GM19438 (cell line): ENCODE measurements around the gene RNPEP.
A peak's percentile ranks its signal among the peaks of the same experiment; 100 is the strongest.
"Not testable (repeated sequence)": the region's sequence is repeated elsewhere in the genome, so short reads cannot be mapped to it uniquely, and the experiment has no call there.

Experiments
- ATAC-seq: cut with Tn5 transposase; IDR thresholded peaks from one replicate; pipeline ENCODE4 v1.9.1; 2021; ENCODE audit warnings: low read depth; ENCODE audit not compliant: unreplicated experiment

RNPEP gene

DNA sequence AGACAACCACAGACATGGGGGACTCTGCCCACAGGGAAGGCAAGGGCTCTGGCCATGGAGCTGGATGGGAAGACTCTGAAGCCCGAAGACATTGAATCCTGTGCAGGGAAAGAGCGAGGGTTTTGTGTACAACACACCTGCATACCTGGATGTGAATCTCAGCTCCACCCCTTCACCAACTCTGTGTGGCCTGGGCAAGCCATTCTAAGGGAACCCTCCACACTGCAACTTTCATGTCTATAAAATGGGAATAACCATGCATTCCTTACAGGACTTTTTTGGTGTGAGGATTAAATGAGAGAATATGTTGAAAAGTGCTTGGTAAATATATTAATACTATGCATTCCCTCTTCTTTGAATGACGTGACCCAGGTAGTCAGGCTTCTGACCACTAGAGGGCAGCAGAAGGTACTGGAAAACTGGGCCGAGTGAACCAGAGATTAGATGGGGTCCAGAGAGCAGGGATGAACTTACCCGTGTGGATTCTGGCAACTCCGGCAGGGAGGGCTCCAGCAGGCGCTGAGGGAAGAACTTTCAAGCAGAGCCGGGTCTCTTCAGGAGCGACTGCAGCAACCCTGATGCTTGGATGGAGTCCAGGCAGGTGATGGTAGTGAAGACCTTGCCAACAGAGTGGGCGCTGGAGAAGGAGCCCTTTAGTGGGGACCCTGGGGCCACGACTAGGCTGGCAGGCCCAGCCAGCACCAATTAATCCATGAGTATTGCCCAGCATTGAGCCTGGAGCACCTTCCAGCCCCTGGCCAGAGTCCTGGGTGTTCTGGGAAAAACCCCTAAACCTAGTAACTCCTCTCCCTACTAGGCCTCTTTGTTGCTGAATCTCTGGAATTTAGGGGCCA, 27.1 kb downstream of the RNPEP start:
- ATAC-seq, result peak; percentile 41

DNA sequence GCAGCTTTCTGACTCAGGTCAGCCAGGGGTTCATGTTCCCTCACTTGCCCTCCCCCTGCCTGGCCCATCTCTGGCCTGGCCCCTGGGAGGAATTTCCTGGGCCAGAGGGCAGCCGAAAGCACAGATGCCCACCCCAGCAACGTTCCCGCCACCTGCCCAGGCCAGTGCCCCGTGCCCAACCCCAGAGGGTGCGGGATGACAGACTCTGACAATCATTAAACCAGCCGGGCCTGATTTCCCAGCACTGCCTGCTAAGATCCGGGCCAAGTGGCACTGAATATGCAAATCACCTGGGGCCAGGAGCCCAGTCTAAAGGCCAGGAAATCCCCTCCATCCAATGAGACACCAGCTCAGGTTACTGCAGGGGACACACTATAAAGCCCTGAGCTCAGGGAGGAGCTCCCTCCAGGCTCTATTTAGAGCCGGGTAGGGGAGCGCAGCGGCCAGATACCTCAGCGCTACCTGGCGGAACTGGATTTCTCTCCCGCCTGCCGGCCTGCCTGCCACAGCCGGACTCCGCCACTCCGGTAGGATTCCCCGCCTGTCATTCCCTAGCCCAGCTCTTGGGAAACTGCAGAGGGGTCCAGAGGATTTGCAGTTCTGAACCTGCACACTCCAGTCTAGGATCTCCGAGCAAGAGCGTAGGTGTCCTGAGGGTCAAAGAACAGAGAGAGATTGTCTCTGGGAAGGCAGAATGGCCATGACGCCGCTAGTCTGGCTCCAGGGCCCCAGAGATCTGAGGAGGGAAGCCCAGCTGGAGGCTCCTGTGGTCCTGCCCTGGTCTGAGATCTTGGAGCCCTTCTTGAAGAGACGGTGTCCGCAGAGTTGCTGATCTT, 27.9 kb downstream of the RNPEP start, which contains the start of gene ELF3:
TSS of gene ELF3 (plus strand) at position 408 of the 836 bp plus-strand sequence. CDS start 550 bp downstream, outside the sequence.
- peak; percentile 96 for ATAC-seq

DNA sequence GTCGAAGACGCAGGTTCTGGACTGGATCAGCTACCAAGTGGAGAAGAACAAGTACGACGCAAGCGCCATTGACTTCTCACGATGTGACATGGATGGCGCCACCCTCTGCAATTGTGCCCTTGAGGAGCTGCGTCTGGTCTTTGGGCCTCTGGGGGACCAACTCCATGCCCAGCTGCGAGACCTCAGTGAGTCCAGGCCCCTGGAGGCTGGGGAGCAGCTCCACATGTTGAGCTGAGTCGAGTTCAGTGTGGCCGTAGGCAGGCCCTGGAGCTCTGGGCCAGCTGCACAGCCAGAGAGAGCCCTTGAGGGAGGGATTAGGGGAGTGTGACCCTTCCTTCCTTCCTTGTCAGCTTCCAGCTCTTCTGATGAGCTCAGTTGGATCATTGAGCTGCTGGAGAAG, 29.5 kb downstream of the RNPEP start:
- no peak for ATAC-seq

DNA sequence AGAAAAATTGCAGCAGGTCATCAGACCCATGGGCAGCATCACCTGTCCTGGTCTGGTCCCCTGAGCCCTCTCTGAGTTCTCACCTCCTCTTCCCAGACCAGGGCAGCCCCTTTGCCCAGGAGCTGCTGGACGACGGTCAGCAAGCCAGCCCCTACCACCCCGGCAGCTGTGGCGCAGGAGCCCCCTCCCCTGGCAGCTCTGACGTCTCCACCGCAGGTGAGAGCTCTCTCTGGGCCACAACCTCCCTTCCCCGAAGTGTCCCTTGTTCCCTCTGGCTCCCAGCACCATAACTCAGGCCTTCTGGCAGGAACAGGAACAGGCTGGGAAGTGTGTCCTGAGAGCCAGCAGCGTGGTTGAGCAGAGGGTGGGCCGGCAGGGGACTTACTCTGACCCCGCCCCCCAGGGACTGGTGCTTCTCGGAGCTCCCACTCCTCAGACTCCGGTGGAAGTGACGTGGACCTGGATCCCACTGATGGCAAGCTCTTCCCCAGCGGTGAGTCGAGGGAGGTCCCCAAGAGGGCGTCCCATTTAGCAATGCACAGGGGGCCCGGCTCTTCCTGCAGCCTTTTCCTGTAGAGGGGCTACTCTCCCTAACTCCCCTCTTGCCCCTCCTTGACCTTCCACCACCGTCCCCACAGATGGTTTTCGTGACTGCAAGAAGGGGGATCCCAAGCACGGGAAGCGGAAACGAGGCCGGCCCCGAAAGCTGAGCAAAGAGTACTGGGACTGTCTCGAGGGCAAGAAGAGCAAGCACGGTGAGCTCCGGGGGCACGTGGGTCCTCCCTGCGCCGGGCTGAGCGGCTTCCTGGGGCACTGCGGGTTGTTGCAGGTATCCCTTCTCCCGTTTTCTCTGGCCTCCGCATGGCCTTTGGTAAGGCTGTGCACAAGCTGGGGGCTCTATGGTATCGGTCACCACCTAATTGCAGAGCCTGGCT, 30.4 kb downstream of the RNPEP start:
- ATAC-seq, result no peak

DNA sequence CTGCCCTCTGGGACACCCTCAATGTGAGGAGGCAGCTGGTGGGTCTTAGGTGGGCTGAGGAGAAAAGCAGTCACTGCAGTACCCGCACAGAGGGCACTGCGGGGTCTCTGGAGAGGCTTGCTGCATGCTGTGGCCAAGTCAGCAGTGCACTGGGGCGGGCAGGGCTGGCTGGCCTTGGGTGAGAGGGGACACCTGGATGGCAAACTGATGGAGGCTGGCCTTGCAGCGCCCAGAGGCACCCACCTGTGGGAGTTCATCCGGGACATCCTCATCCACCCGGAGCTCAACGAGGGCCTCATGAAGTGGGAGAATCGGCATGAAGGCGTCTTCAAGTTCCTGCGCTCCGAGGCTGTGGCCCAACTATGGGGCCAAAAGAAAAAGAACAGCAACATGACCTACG, 31.2 kb downstream of the RNPEP start:
- ATAC-seq, result no peak

DNA sequence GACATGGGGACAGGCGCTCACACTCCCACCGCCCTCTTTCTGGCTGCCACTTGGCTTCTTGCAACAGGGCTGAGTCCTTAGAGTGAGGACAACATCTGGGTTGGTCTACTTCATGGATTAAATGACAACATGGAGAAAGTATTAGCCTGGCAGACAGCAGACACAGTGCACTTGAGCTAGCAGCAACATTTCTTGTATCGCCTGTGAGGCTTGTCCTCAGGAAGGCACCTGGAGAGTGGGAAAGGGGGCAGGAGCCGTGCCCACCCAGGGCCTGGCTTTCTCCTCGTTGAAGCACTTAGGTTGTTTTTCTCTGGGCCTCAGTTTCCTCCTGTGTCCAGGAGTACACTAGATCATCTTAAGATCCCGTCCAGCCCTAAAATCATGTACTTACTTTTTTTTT, 31.6 kb downstream of the RNPEP start:
- ATAC-seq, result no peak

DNA sequence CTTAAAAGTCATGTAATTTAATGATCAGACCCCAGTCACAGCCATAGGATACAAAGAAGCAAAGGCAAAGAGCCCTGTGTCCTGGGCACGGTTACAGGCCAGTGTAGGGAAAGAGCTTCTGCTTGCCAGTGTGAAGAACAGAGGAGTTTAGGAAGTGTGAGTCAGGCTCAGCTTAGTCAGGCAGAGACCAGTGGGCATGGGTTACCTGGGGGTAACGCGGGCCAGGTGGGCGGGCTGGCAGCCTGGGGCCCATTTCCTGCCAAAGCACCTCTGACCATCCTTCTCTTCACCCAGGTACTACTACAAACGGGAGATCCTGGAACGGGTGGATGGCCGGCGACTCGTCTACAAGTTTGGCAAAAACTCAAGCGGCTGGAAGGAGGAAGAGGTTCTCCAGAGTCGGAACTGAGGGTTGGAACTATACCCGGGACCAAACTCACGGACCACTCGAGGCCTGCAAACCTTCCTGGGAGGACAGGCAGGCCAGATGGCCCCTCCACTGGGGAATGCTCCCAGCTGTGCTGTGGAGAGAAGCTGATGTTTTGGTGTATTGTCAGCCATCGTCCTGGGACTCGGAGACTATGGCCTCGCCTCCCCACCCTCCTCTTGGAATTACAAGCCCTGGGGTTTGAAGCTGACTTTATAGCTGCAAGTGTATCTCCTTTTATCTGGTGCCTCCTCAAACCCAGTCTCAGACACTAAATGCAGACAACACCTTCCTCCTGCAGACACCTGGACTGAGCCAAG, 32.6 kb downstream of the RNPEP start:
- ATAC-seq, result no peak

DNA sequence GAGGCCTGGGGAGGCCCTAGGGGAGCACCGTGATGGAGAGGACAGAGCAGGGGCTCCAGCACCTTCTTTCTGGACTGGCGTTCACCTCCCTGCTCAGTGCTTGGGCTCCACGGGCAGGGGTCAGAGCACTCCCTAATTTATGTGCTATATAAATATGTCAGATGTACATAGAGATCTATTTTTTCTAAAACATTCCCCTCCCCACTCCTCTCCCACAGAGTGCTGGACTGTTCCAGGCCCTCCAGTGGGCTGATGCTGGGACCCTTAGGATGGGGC, 33.2 kb downstream of the RNPEP start:
- ATAC-seq, result no peak

DNA sequence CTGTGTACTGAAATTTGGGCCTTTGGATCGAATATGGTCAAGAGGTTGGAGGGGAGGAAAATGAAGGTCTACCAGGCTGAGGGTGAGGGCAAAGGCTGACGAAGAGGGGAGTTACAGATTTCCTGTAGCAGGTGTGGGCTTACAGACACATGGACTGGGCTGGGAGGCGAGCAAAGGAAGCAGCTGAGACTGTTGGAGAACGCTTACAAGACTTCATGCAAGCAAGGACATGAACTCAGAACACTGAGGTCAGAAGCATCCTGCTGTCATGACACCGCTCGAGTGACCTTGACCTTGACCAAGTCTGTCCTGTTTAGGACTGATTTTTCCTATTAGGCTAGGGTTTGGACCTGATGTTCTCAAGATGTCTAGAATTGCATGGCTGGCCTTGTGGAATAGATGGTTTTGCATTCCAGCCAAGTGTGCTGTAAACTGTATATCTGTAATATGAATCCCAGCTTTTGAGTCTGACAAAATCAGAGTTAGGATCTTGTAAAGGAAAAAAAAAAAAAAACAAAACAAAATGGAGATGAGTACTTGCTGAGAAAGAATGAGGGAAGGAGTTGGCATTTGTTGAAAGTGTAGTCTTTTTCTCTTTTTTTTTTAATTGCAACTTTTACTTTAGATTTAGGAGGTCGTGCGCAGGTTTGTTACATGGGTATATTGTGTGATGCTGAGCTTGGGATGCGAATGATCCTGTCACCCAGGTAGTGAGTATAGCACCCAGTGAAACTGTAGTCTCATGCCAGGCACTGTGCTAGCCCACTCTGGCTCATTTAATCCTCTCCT, 33.8 kb downstream of the RNPEP start:
- no peak for ATAC-seq

DNA sequence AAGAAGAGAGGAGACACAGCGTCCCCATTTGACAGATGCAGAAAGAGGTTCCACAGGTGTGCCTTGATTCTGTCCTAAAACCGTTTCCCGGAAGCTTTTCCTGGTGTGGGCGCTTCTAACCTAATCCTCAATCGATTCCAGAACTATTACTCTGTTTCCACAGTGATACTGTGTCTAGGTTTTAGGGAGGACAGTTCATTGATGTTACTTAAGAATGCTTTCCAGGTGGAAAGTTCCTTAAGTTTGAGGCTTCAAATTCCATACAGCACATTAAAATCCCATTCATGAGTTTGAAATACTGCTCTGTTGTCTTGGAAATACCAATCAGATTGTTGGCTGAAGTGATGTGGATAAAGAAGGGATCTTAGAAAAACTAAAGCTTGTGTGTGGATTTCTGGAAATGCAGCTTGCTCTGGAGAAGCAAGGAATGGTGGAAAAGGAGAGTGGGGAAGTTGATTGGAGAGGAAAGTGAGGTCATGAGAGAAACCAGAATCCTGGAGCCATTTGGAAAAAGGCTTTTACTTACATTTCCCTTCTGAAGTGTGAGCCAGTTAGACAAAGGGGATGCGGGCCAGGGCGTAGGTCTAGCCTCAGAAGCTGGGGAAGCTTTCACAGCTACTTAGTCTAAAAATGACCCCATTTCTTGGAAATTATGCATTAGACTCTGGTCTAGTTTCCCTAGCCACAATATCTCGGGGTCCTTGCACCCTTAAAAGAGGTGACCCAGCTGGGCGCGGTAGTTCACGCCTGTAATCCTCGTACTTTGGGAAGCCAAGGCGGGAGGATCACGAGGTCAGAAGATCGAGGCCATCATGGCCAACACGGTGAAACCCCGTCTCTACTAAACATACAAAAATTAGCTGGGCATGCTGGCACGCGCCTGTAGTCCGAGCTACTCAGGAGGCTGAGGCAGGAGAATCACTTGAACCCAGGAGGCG, 34.6 kb downstream of the RNPEP start:
- ATAC-seq, result no peak

DNA sequence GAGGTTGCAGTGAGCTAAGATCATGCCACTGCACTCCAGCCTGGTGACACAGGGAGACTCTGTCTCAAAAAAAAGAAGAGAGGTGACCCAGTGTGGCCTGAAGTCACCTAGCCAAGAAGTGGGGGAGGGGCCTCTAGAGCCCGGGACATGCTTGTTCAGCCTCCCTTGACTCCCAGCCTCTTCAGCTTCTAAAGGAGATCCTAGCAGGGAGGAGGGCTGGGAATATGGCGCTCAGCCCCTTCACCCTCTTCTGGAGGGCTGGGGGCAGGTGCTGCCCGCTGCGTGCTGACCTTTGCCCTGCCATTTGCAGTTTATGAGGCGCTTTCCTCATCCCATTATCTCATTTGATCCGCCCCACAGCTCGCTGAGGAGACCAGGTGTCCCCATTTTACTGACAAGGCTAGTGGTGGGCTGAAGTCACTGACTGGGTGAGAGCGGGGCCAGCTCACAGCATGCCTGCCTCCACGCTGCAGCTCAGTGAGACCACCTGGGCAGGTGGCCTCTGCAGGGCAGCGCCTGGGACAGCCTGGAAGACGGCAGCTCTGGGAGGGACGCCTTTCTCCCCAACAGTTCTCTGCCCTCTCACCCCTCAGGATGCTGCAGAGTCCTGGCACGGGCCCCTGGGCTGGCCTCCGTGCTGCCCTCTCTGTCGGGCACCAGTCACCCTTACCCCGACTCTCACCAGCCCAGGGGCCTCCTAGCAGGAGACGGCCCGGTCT, 35.5 kb downstream of the RNPEP start:
- ATAC-seq, result no peak

DNA sequence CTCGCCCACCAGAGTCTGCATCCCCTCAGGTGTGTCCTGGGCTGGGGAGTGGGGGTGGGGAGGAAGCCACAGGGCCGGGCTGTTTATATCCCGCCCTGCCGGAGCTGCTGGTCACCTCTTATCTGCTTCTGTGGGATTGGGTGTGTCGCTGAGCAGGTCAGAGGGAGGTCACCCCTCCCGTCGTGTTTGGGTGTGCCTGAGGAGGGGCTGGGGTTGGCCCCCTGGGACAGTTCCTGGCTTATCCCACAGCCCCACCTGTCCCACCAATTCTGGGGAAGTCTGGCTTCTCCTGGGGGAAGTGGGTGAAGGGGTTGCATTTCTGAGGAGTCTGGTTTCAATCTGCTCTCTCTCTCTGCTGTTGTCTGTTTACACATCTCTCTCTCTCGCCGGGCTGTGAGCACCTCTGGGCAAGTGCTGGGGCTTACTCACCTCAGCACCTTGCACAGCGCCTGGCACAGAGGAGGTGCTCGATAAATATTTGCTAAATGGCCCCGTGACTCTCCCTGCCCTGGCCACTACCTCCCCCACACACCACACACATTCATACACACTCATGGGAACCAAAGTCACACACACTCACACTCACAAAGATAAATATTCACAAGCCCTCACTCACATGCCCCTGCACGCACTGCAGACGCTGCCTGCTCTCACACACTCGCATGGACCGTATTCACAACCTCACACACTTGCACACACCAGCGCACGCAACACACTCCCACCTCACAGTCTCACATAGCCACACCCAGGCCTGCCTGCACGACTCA, 36.2 kb downstream of the RNPEP start:
- no peak for ATAC-seq

DNA sequence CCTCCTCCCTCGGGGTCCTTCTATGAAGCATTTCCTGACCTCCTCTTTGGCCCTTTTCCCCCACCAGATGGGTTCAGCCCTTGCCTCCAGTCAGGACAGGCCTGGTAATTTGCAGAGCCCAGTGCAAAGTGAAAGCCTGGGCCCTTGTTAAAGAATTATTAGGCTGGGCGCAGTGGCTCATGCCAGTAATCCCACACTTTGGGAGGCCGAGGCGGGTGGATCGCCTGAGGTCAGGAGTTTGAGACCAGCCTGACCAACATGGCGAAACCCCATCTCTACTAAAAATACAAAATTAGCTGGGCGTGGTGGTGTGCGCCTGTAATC, 36.7 kb downstream of the RNPEP start:
- not testable (repeated sequence) for ATAC-seq

DNA sequence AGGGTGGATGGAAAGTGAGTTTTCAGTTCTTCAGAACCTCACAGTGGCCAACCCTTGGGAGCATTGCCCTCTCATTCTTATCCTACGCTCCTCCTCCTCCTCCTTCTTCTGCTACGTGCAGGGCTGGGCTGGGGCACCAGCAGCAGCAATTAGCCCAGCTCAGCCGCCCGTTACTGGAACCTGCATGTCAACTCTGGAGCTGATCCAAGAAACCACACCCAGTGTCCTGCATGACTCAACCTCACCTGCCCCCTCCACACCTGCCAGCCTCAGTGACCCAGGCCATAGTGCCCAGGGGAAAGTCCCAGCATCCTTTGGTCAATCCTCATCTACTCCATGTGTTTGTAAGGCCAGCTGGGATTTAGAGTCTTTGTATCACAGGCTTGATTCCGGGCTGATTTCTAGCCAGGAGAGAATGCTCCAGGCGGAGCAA, 40.6 kb downstream of the RNPEP start:
- no peak for ATAC-seq

DNA sequence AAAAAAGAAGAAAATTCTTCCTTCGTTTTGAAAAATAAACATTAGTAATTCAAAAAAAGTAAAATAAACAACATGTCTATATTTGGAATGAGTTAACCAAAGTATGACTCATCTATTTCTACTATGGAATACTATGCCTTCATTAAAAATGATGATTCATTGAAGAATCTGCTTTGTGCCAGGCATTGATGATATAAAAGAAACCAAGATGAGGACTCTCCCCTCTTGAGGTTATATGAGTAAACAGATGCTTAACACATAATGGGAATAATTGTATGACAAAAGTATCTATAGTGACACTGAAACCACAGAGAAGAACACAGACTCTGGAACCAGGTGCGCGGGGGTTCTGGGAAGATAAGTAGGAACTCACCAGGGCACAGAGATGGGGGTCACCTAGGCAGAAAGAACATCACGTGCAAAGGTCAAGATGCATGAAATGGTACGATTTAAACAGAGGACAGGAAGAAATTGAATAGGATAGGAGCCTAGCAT, 46.8 kb downstream of the RNPEP start:
- no peak for ATAC-seq

DNA sequence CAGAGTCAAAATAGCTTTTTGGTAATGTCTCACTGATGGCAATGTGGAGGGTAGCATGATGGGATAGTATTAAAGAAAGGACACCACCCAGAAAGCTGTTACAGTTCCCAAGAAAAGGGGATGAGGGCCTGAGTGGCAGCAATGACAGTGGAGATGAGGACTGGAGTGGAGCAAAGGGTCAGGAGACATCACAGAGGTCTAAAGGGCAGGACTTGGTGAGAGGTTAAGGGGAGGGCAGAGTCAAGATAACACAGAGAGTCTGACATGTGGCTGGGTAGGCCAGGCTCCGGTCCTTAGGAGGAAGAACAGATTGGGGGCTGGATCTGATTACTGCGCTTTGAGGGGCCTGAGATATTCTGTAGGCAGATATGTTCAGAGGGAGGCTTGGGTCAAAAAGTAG, 47.3 kb downstream of the RNPEP start:
- ATAC-seq, result no peak

DNA sequence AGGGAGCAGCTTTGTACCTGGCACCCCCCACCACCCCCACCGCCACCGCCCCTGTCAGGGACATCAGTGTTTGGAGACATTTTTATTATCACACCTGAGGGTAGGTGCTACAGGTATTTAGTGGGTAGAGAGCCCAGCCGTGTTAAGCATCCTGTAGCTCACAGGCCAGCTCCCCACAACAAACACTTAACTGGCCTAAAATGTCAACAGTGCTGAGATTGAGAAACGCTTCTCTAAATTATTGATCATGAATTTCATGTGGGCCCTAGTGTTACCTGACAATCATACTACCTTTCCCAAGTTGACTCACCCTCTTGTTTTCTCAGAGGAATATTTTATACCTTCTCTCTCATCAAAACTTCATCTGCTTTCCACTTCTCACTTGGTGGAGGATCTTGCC, 49.3 kb downstream of the RNPEP start:
- no peak for ATAC-seq
